GM12878 (cell line): ENCODE measurements around the gene RBMS1. TPM values are rescaled to one million over a fixed set of nuclear protein-coding genes. Genes with fewer than 3 reads are reported as not detected.

ENCODE experiments used
- ATAC-seq: fragments of 200-7000 bp; cut with Tn5 transposase; 3 replicates; pipeline ENCODE4 v1.9.1; 2020; ENCODE audit warnings: mild to moderate bottlenecking, moderate library complexity
- BruUV-seq: library from RNA; stranded (reverse); fragments of 400-500 nt; replicated peaks from 2 replicates; lab custom pipeline; 2021; lab: Mats Ljungman, UMichigan
- CTCF ChIA-PET: fragments of 300-600 bp; sonication (Branson Sonifier 250); formaldehyde crosslinking; extraction: SDS; loops from one replicate; lab custom pipeline; 2021; ENCODE audit warnings: inconsistent platforms; lab: Yijun Ruan, JAX
- POLR2A ChIA-PET: fragments of 350-600 bp; formaldehyde crosslinking; extraction: SDS; loops from one replicate; lab custom pipeline; 2021; ENCODE audit warnings: inconsistent platforms; lab: Charles Lee
- RAD21 ChIA-PET: fragments of 300-600 bp; sonication (Branson Sonifier 250); formaldehyde crosslinking; loops from one replicate; lab custom pipeline; 2023; ENCODE audit warnings: antibody characterized with exemption; ENCODE audit not compliant: unreplicated experiment; lab: Charles Lee
- SMC1A ChIA-PET: fragments of 300-600 bp; sonication (Branson Sonifier 250); formaldehyde crosslinking; loops from one replicate; lab custom pipeline; 2023; ENCODE audit not compliant: unreplicated experiment, uncharacterized antibody; lab: Charles Lee
- DNase-seq: peaks from one replicate; pipeline ENCODE4 v3.0.0-alpha.2; 2011; ENCODE audit warnings: low read depth, low spot score
- FAIRE-seq: peaks from 3 replicates; lab custom pipeline; 2011; peaks lifted over from hg19 to GRCh38; lab: Jason Lieb, UNC
- H2AFZ ChIP-seq: 2 replicates; pipeline ENCODE4 v1.6.0; 2011; ENCODE audit warnings: low read depth, low read length, control low read depth; ENCODE audit not compliant: control insufficient read depth
- H3K27ac ChIP-seq: 2 replicates; pipeline ENCODE4 v1.5.1; 2011; ENCODE audit warnings: control low read depth; ENCODE audit not compliant: control insufficient read depth, insufficient read depth
- H3K27me3 ChIP-seq, 2 experiments: replicated peaks in 1 of 2; 2 replicates each; pipeline versions ENCODE4 v1.6.0 to v1.6.1; 2011; ENCODE audit warnings: low read length in 1 of 2; ENCODE audit not compliant: control insufficient read depth in 2 of 2, insufficient read depth in 2 of 2
- H3K36me3 ChIP-seq, 2 experiments: 2 replicates each; pipeline ENCODE4 v1.5.1; 2011; ENCODE audit warnings: low read length in 1 of 2; ENCODE audit not compliant: control insufficient read depth in 2 of 2, insufficient read depth in 2 of 2
- H3K4me1 ChIP-seq: 2 replicates; pipeline ENCODE4 v1.6.1; 2011; ENCODE audit warnings: mild to moderate bottlenecking, low read length, moderate library complexity, mixed read lengths; ENCODE audit not compliant: control insufficient read depth, insufficient read depth
- H3K4me2 ChIP-seq: 2 replicates; pipeline ENCODE4 v1.6.0; 2011; ENCODE audit warnings: control low read depth; ENCODE audit not compliant: control insufficient read depth, insufficient read depth
- H3K4me3 ChIP-seq: fragments of 200-600 bp; sonication (generic); 2 replicates; pipeline ENCODE4 v1.5.1; 2016
- H3K79me2 ChIP-seq: 2 replicates; pipeline ENCODE4 v1.6.0; 2011; ENCODE audit warnings: low read length; ENCODE audit not compliant: control insufficient read depth, insufficient read depth
- H3K9ac ChIP-seq: 2 replicates; pipeline ENCODE4 v1.8.0; 2011; ENCODE audit warnings: low read length, control low read depth, mixed read lengths; ENCODE audit not compliant: control insufficient read depth, insufficient read depth
- H3K9me3 ChIP-seq: replicated peaks from 3 replicates; pipeline ENCODE4 v1.5.1; 2011; ENCODE audit warnings: mild to moderate bottlenecking, low read length; ENCODE audit not compliant: control insufficient read depth, insufficient read depth
- H4K20me1 ChIP-seq: 2 replicates; pipeline ENCODE4 v1.6.0; 2011; ENCODE audit not compliant: control insufficient read depth, insufficient read depth
- ETV6 ChIP-seq, 2 experiments: fragments of 450-650 bp in 1 of 2; IDR thresholded peaks in 1 of 2; conservative IDR thresholded peaks in 1 of 2; 2 replicates each; pipeline ENCODE4 v1.6.1; 2014; ENCODE audit warnings: antibody characterized with exemption in 1 of 2, borderline replicate concordance in 1 of 2, low read depth in 1 of 2, mild to moderate bottlenecking in 1 of 2, moderate library complexity in 1 of 2
- FOS ChIP-seq: IDR thresholded peaks from 3 replicates; pipeline ENCODE4 v1.6.1; 2011; ENCODE audit warnings: borderline replicate concordance; ENCODE audit not compliant: insufficient read length; ENCODE audit errors: extremely low read depth
- IRF4 ChIP-seq: IDR thresholded peaks from 2 replicates; pipeline ENCODE4 v1.6.1; 2011; ENCODE audit warnings: low read depth, low read length
- KAT2A ChIP-seq: conservative IDR thresholded peaks from 2 replicates; pipeline ENCODE4 v1.6.1; 2011; ENCODE audit warnings: low read depth, low read length; ENCODE audit not compliant: control insufficient read depth
- NFXL1 ChIP-seq: fragments of 450-650 bp; IDR thresholded peaks from 2 replicates; pipeline ENCODE4 v1.6.1; 2017; ENCODE audit warnings: antibody characterized with exemption, mild to moderate bottlenecking, borderline replicate concordance
- NFYB ChIP-seq: IDR thresholded peaks from 2 replicates; pipeline ENCODE4 v1.6.1; 2011; ENCODE audit warnings: low read depth, mild to moderate bottlenecking, low read length, improper control_type of control experiment, moderate library complexity; ENCODE audit not compliant: insufficient read depth
- SMARCA5 ChIP-seq: fragments of 450-650 bp; IDR thresholded peaks from 2 replicates; pipeline ENCODE4 v1.6.1; 2017; ENCODE audit warnings: mild to moderate bottlenecking
- SREBF2 ChIP-seq: IDR thresholded peaks from 2 replicates; pipeline ENCODE4 v1.6.1; 2012; ENCODE audit warnings: mild to moderate bottlenecking, low read length
- STAT3 ChIP-seq: IDR thresholded peaks from 2 replicates; pipeline ENCODE4 v1.6.1; 2011; ENCODE audit warnings: low read depth, low read length, improper control_type of control experiment
- SUPT20H ChIP-seq: IDR thresholded peaks from 2 replicates; pipeline ENCODE4 v1.6.1; 2011; ENCODE audit warnings: low read depth, mild to moderate bottlenecking, low read length, moderate library complexity, borderline replicate concordance; ENCODE audit not compliant: control insufficient read depth
- TCF3 ChIP-seq: IDR thresholded peaks from 2 replicates; pipeline ENCODE4 v1.6.1; 2012; ENCODE audit warnings: low read depth, mild to moderate bottlenecking, low read length, borderline replicate concordance; ENCODE audit not compliant: insufficient read depth
- TCF7 ChIP-seq: IDR thresholded peaks from 2 replicates; pipeline ENCODE4 v1.6.1; 2014; ENCODE audit warnings: antibody characterized with exemption, borderline replicate concordance
- ZNF622 ChIP-seq: fragments of 450-650 bp; IDR thresholded peaks from 2 replicates; pipeline ENCODE4 v1.6.1; 2017; ENCODE audit warnings: mild to moderate bottlenecking, inconsistent platforms
- WGBS: methylation state at CpG from one replicate; pipeline ENCODE4 v1.1.6; 2016; ENCODE audit warnings: low lambda C conversion rate; ENCODE audit not compliant: insufficient replicate concordance, insufficient coverage; ENCODE audit errors: missing lambda C conversion rate; 5-methylcytosine and 5-hydroxymethylcytosine counted together
- in situ Hi-C: fragments of 300-500 bp; cut with MboI; formaldehyde crosslinking; loops from 9 replicates; pipeline ENCODE4 v1.14.3; 2018; ENCODE audit warnings: mixed read lengths
- intact Hi-C: fragments of 100-400 bp; cut with micrococcal nuclease; formaldehyde crosslinking; loops from one replicate; pipeline ENCODE4 v1.14.2; 2022; ENCODE audit not compliant: unreplicated experiment
- polyA plus RNA-seq, 11 experiments: library from polyadenylated mRNA; depleted of rRNA in 4 of 11; unstranded in 6 of 11; stranded (reverse) in 5 of 11; fragments of >200 nt; fragmentation: Nextera tagmentation in 4 of 11; fragmentation: Illumina TruSeq in 1 of 11; extraction: Ambion mirVana in 4 of 11; extraction: Trizol in 1 of 11; gene quantifications; 1 replicate in 1 of 11; 2 replicates in 10 of 11; pipeline versions ENCODE4 v1.2.1 to v1.2.3, GENCODE V29; 2011 to 2016; ENCODE audit warnings: inconsistent platforms in 2 of 11, missing spikeins in 2 of 11, low read depth in 1 of 11
- total RNA-seq, 4 experiments: library from RNA; depleted of rRNA in 3 of 4; stranded (reverse); fragments of >200 nt in 3 of 4; fragmentation: Illumina TruSeq in 1 of 4; extraction: Trizol in 1 of 4; gene quantifications; 2 replicates each; pipeline versions ENCODE4 v1.2.1 to v1.2.3, GENCODE V29; 2013 to 2021
- TF ChIP-seq, protein P1 (sequence below): IDR thresholded peaks from 2 replicates; pipeline ENCODE4 v1.6.1; 2012; ENCODE audit warnings: low read length, inconsistent platforms

The RBMS1 gene
- total and polyA plus RNA-seq, 10 of the 15 experiments (the other 5 are each of a cell fraction or from before 2014, with no cell fraction given), result 0.04 to 0.31 (median 0.17) TPM; not detected in 1

DNA sequence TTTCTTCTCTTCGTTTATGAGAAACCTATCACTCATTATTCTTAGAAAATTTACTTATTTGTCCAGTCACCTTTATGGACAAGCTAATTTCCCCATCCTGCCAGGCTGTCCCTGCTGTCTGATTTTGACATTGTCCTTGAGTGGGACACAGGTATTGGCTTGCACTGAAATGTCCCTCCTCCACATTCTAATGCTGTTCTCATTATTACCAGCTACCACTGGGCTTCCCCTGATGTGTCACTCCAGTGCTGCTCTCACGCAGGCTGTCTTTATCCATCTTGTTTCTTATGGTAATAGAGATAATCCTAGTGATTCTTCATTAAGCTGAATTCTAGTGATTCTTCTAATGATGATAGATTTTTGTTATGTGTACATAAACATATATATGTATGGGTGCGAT is 48.1 kb upstream of the RBMS1 start:
- Histone ChIP-seq H3K79me2 (no peaks in the 10 kb centered on the region), H3K4me2 (no peak overlapping the region), H4K20me1 (no peaks in the 10 kb centered on the region), H3K36me3 (no peaks in the 10 kb centered on the region), H3K27me3 (no peaks in the 10 kb centered on the region), H3K9ac (no peak overlapping the region), H2AFZ (no peak overlapping the region), H3K27ac (no peak overlapping the region), H3K4me3 (no peak overlapping the region), H3K9me3 (no peaks in the 10 kb centered on the region), H3K4me1 (no peaks in the 10 kb centered on the region)
- intact Hi-C loops, result no loop called here
- FAIRE-seq (no peak), DNase-seq (no peak), ATAC-seq (no peak)
- in situ Hi-C loops, result no loop called here
- ChIA-PET SMC1A (interaction anchor here (0.6 to 1.1 kb wide), 2 partner anchors 11 to 1813 kb away, joined by 3 to 4 read pairs; no protein-coding TSS in a partner anchor), CTCF (no interaction called here), POLR2A (no interaction called here), RAD21 (no interaction called here)
- no TSS peak for BruUV-seq
- 29% methylated on average over 3 of the region's 3 CpGs for WGBS
- TF ChIP-seq SMARCA5, result no peak
- no peak for TF ChIP-seq TCF3
- no peak for TF ChIP-seq ZNF622
- TF ChIP-seq, protein P1, sequence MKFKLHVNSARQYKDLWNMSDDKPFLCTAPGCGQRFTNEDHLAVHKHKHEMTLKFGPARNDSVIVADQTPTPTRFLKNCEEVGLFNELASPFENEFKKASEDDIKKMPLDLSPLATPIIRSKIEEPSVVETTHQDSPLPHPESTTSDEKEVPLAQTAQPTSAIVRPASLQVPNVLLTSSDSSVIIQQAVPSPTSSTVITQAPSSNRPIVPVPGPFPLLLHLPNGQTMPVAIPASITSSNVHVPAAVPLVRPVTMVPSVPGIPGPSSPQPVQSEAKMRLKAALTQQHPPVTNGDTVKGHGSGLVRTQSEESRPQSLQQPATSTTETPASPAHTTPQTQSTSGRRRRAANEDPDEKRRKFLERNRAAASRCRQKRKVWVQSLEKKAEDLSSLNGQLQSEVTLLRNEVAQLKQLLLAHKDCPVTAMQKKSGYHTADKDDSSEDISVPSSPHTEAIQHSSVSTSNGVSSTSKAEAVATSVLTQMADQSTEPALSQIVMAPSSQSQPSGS, result no peak
- no peak for TF ChIP-seq SREBF2
- TF ChIP-seq STAT3, result no peak
- no peak for TF ChIP-seq KAT2A
- no peak for TF ChIP-seq IRF4
- TF ChIP-seq NFYB, result no peak
- no peak for TF ChIP-seq SUPT20H
- no peak for TF ChIP-seq FOS
- no peak for TF ChIP-seq TCF7
- no peak for TF ChIP-seq NFXL1
- no peak for TF ChIP-seq ETV6 (conservative IDR thresholded peaks at IDR 0.05 in 1 of 2, IDR thresholded peaks at IDR 0.05 in 1 of 2; ENCODE audit: borderline replicate concordance in 1 of 2, low read depth in 1 of 2)
- TF ChIP-seq, all 136 proteins: peak for 0
